Hematopoietic multipotent progenitor cell treated with erythropoietin and hydrocortisone succinate and interleukin-3 and kit ligand, for 17 days (in vitro differentiated cells): ENCODE measurements around the gene EPB41L2.
"Not testable (repeated sequence)": the region's sequence is repeated elsewhere in the genome, so short reads cannot be mapped to it uniquely, and the experiment has no call there.

Experiments
- DNase-seq: peaks from one replicate; pipeline ENCODE4 v3.0.0-alpha.2; 2015; ENCODE audit warnings: low spot score

Gene EPB41L2

GRCh38 chr6:130836055-130836640 is 226.9 kb downstream of the EPB41L2 start:
- no peak for DNase-seq

DNA sequence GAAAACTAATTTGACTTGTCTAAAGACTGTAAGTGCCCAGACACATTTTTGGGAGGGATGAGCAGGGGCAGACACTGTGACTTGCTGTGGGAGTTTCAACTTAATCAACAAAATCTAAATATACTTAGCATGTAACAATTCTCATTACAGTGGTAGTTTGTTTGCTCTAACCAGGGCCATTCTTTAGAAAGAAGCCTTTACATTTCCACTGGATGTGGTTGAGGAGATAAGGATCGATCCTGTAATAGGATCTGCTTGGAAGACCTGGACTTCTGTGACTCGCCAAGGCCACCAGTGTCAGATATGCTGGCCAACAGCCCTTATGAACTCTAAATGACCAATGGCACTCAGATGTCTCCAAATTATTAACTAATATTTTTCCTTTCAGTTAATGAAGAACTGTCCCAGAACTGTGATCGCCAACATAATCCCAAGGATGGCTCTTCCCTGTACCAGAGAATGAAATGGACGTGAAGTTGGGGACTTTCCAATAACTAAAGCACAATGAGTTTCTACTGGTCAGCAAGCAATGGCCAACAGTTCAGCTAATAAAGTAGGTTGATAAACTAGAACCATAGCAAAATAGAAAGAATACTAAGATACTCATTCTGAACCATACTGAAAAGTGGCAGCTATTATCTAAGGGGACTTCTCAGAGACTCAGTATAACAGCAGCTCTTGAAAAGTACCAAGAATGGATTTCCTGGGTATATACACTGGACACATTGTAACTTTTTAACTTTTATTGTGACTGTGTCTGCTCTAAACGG is 228.4 kb downstream of the EPB41L2 start:
- no peak for DNase-seq

DNA sequence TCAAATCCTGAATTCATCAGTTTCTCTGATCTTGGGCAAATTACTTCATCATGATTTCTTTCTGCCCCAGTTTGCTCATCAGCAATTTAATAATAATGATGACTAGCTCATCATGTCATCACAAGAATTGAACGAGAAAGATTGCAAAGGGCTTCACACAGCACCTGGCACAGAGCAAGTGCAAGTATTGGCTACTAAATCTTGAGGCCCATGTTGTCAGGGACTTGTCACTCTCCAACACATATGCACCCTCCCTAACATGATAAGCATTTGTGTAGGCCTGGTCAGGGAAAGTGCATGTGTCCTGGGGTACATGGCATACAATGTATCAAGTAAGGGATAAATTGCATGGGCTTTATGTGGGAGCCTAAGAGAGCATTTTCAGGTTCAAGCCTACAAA is 229.5 kb downstream of the EPB41L2 start:
- no peak for DNase-seq

DNA sequence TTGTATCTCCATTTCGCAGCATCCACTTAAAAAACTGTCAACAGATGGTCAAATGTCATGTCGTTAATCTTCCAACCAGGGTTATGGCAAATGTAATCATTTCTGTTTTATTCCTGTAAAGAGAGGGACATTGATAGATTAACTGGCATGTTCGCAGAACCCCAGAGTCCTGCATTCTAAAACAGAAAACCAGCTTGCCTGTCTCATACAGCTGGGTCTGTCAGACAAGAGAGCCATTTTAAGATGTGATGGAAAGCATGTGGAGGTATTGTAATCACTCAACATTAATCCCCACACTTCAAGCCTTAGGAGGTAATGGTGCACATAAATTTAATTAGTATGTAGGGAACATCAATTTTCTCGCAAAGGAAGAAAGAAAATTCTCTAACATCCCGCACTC is 231.4 kb downstream of the EPB41L2 start:
- DNase-seq, result no peak

DNA sequence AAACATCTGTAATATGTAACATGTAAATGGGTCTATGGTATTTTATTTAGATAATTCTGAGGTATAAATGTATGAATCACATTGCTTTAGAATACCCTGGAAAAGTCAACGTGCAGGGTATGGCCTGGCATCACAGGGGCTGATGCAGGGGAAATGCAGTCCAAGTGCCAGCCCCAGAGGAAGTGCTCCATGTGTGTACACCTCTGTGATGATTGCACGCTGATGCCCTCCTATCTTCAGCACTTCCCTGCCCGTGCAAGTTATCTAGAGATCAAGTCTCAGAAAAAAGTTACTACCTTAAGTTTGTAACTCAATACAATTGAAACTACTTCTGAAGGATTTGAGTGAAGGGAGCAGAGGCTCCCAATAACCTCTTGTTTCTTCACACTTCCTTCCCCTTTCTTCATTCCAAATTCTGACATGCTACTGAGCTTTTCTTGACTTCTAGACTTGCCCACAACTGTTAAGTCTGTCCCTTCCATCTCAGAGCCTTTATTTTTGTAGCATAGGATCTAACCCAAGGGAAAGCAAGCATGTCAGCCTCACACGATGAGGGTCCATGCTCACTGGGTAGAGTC is 233.6 kb downstream of the EPB41L2 start:
- DNase-seq, result no peak

- no peak for DNase-seq
Measured at GRCh38 chr6:130827247-130828149, 235.5 kb downstream of the EPB41L2 start, which contains the start of gene SMLR1. Gene SMLR1 (plus strand): TSS chr6:130827406. CDS start chr6:130827414, 8 bp downstream.

DNA sequence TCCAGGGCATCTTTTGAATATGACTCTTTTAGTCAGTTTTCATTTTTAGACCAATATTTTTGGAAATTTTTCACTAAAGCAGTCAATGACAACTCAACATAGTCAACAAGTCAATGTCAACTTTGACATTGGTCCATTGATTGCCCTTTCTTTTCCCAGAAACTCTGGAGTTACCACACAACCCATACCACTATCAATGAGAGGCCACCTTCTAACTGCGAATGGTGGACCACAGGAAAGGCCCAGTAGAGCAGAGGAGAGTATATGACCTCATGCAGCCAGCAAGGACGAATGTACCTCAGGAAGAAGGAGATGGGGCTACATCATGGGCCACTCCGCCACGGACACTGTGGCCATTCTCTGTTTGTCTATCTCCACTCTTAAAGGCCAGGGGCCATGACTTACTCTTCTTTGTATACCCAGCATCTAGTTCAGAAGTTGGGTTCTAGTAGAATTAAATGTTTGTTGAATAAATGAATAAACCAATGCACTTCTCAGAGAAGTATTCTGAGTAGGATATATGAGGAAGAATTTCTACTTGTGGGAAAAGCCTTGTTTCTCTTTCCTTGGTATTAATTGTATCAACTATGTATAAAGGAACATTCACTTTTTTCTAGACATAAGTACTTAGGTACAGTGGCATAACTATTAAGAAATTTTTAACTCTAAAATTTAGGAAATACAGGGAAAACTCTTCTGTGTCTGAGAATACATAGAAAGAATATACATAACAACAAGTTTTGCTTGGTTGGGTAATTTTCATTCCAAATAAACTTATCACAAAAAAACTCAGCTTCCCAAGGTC is 236.4 kb downstream of the EPB41L2 start:
- no peak for DNase-seq

GRCh38 chr6:130825772-130826441 is 237.1 kb downstream of the EPB41L2 start:
- no peak for DNase-seq

DNA sequence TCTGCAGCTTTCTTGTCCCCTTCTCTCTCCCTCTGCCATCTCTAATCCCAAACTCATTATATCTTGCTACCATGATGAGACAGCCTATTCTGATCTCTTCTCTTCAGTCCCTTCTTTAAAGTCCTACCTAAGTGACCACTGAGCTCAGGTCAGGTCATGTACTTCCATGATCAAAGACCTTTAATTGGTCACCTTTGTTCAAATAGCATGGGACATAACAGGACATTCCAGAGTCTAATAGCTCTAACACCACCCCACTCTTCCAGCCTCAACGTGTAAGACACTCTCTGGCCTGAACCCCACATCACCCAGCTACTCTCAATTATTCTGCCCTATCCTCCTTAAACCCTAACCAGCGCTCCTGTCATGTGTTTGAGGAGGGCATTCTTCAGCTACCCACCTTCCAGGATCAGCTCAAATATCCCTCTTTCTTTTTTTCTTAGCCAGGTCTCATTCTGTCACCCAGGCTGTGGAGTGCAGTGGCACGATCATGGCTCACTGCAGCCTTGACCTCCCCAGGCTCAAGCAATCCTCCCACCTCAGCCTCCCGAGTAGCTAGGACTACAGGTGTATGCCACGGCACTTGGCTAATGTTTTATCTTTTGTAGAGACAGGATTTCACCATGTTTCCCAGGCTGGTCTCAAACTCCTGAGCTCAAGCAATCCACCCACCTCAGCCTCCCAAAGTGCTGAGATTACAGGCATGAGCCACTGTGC is 237.9 kb downstream of the EPB41L2 start:
- no peak for DNase-seq

DNA sequence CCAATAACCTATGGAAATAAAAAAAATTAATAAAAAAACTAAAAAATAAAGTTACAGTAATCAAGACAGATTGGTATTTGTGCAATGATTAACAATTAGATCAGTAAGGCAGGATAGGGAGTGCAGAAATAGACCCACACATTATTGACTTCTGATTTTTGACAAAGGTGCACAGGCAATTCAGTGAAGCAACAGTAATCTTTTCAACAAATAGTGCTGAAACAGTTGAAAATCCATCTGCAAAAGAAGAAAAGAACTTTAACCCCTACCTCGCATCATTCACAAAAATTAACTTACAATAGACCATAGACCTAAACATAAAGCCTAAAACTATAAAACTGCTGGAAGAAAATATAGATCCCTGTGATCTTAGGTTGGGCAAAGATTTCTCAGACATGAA is 240.3 kb downstream of the EPB41L2 start:
- no peak for DNase-seq

DNA sequence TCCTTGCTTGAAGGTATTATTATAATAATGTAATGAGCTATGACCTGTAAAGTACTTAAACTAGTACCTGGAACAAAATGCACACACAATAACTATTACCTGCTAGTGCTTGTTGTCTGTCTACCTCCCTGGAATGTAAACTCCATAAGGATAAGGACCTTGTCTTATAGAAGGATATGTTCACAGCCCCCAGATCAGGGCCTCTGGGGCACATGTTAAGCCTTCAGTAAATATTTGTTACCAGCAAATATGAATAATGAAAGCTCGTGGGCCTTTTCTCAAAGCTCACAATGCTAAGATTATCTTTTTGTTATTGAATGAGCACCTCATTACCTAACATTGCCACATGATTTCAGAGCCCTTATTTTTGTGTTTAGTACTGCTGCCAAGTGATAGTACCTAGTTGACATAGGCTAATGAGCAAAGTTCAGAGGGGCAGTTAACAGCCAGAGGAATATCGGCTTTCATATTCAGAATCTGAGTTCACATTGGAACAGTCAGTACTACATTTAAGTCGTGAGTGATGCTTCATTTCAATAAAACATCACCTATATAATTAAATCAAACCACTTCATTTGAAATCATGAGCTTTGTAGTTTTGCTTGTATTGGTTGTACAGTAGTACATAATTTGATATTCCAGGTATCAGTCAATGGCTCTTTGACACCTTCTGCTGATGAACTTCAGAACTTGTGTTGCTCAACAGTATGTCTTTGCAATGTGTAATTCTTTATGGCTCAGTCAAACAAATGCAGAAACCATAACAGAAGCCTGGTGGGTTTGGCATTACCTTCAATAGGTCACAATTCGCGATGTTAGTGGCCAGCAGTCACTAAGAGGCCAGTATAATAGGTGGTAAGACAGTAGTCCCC is 247.6 kb downstream of the EPB41L2 start:
- DNase-seq, result no peak

GRCh38 chr6:130814506-130814905 is 248.5 kb downstream of the EPB41L2 start:
- DNase-seq, result no peak

GRCh38 chr6:130811932-130812331 is 251.1 kb downstream of the EPB41L2 start:
- no peak for DNase-seq

GRCh38 chr6:130810307-130811030 is 252.6 kb downstream of the EPB41L2 start:
- DNase-seq, result no peak

GRCh38 chr6:130801368-130801767 is 261.7 kb downstream of the EPB41L2 start:
- not testable (repeated sequence) for DNase-seq

GRCh38 chr6:130797061-130797460 is 266.0 kb downstream of the EPB41L2 start:
- DNase-seq, result no peak

DNA sequence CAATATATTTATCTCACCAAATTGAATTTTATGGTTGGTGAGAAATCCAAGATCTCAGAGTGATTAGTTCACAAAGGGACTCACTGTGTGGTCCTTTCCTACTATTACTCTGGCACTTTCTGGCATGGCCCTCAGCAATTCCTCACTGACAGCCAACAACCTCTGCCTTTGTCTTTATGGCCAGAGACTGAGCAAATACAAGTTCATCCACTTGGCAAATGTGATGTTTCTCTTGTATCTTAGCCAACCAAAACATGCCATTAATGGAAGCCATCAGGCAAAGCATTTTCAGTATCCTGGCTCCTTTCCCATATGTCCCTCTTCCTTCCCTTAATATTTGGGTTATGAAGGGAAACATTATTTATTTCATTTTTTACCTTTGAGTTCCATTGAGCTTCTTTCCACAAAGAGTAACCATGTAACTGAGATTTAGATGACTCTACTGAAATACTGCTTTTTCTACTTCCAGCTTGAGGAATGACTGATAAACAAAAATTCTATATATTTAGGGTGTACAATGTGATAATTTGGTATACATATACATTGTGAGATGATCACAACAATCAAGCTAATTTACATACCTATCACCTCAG is 266.6 kb downstream of the EPB41L2 start:
- DNase-seq, result no peak

- no peak for DNase-seq
Measured at GRCh38 chr6:130794738-130795137, 268.3 kb downstream of the EPB41L2 start.
